HG03565 (cell line): ENCODE data around the gene SSPN.
A peak's percentile ranks its signal among the peaks of the same experiment; 100 is the strongest.

Experiments
- ATAC-seq: cut with Tn5 transposase; IDR thresholded peaks from one replicate; pipeline ENCODE4 v1.9.1; 2021; ENCODE audit warnings: mild to moderate bottlenecking, moderate library complexity; ENCODE audit not compliant: unreplicated experiment

Gene SSPN

DNA sequence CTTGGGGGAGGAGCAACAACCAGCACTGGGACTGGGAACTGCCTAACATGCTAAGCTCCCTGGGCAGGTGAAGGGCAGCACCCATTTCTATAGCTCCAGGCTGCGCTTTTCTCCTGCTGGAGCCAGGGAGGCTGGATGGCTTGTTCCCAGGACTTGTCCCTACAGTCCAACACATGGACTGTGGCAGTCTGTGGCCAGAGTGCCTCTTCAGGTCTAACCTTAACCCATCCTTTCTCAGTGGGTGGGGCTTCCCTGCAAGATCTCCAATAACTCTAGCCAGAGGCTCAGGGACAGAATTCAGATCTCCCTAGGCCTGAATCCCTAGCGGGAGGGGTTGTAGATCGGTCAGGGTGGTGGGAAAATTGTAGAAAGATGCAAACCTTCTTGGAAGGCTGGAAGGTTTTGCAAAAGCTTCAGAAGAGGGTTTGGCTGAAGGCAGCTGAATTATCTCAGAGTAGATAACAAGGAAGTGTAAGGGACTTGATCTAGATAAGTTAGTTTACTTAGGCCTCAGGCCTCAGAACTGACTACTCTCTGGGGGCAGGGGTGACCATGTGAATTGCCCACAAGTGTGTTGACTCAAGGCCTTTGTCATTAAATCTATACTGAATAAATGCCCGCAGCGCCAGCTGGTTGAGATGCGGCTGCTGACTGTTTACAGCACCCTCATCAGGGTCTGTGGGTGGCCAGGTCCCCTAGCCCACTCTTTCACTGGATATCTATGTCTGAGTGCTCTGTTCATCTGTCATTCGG lies 60.7 kb downstream of the SSPN start:
- ATAC-seq = no peak

DNA sequence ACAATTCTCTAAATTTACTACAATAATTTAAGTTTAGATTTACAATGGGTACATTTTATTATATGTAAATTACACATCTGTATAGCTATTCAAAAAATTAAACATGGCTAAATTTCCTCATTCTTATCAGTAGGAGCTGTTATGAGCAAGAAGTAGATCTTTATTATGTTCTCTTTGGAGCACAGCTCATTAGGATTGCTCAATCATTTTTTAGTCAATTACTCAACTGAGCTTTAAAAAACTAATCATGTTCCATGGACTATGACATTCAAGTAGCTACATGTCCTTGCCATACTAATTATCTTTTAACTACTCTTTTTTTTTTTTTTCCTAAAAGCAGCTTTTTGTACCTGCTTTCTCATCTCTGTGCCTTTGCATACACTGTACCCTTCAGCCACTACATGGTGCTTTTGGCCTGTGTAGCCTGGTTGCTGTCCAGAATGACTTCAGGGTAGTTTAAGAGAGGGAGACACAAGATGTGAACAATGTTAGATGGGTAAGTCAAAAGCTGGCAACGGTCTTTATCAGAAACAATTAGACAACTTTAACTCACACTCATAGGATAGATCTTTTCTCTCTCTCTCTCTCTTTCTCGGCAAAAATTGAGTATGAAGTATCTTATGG lies 69.0 kb downstream of the SSPN start:
- ATAC-seq = no peak

DNA sequence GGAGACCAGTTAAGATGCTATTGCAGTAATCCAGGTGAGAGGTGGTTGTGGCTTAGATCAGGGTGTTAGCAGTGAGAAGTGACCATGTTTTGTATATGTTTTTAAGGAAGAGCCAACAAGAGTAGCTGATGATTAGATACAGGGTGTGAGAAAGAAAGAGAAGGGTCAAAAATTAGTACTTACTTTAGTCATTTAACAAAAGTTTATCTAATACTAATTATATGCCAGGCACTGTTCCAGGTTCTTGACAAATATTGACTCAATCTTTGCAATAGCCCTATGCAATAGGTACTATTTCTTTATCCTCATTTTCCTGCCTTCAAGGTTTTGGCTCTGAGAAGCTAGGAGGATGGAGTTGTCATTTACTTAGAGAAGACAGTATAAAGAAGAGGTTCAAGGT lies 70.2 kb downstream of the SSPN start:
- no peak for ATAC-seq

DNA sequence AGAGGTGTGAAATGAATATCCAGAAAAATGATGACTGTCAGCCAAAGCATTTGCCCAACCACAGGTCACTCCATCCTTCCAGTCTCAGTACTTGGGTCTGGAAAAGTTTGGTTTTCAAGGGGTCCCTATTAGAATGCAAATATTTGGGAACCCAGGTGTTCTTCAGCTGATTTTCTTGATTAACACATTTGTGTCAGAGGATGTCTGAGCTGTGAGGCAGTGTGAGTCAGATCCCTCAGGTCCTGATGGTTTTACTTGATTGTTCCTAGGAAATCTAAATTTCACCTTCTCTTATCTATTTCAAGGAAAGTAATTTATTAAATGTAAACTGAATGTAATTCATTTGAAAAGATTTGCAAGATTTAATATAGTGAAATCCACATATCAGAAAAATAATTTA lies 71.5 kb downstream of the SSPN start:
- ATAC-seq = no peak

DNA sequence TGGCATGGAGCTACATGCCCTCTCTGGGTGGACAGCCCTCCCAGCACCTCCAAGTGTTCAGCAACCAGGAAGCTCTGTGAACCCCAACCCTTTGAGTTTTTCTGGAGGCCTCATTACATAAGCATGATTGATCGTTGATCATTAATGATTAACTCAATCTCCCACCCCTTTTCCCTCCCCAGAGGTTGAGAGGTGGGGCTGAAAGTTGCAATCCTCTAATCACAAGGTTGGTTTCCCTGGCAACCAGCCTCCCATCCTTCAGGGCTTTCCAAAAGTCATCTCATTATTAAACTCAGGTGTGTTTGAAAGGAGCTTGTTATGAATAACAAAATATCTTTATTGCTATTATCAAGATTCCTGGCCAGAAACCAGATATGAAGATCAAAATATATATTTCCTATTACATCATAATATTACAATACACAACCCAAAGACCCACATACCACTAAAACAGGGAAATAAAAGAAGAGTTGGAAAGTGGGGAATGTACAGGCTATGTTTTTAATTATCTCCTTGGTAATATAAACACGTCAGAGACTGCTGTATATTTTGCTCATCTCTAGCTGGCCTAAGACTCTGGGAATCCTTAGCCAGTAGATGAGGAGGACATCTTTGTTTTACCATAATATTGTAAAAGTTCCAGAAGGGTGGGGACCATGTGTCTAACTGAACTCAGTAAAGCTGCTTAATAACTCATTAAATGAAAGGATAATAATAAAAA lies 73.6 kb downstream of the SSPN start:
- no peak for ATAC-seq

DNA sequence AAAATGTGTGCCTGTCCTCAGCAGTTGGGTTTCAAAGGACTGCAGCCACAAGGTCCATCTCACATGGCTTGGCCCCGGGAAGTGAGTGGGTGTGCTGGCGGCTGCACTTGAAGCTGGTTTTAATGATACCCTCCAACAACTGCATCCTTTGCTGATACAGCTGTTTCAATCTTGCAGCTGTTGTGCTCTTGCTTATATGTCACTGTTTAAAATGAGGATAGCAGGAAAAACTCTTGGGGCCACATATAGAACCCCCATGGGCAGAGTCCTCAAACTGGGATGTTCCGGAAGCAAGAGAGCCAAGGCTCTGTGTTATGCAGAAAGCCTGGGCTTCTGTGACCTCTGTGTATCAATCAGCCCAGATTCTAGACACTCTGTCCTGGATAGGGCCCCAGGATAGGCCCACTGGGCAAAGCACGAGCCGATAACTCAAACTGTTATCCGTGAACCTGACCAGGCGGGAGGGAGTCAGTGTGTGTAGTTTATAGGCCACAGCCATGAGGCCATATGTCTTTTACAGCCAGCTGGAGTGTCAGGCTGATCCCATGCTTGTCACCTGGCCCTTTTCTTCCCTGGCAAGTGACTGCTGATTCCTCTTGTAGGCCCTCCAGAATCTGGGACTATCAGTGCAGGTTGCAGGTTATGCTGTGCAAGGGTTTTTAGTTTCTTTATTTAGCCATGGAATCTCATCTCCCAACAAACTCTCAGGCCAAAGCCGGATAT lies 74.3 kb downstream of the SSPN start:
- no peak for ATAC-seq

DNA sequence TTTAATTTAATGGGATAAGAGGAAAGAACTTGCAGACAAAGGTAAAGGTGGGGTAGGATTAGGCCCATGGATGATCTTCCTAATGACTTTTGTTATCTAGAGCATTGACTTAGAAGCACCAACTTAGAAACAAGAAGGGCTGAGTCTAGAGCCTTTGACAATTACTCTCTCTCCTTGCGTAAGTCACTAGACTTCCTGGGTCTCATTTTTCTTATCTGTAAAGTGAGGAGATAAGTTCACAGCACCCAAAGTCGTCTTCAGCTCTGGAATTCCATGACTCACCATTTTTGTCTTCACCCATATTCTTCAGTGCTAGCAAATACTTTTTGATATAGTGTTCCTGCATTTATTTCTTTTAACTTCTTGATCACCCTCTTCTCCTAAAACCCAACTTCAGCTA lies 75.7 kb downstream of the SSPN start:
- ATAC-seq = no peak

DNA sequence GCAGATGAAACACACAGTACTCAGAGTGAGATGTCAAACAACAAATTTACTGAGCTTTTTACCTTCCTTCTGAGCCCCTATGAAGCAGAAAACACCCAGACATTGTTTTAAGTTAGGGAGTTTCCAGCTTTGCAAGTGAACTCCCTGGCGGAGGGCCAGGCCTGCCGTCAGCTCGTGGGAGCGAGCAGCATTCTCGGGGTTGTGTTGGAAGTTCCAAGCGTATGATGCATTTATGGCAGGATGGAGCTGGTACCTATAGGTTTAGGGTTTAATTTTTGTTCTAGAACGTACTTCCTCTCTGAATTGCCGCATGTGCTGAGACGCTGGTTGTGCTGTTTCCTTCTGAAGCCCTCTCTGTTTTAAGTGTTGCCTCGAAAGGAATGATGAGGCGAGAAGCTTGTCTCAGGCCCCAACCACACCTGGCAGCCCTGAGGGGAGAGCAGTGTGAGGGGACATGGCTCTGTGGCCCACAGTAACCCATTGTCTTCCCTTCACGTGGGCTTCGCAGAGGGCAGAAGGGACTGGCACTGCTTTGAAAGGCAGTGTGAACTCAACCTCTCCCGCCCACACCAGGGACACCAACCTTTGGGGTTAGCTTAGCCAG lies 76.6 kb downstream of the SSPN start:
- no peak for ATAC-seq

DNA sequence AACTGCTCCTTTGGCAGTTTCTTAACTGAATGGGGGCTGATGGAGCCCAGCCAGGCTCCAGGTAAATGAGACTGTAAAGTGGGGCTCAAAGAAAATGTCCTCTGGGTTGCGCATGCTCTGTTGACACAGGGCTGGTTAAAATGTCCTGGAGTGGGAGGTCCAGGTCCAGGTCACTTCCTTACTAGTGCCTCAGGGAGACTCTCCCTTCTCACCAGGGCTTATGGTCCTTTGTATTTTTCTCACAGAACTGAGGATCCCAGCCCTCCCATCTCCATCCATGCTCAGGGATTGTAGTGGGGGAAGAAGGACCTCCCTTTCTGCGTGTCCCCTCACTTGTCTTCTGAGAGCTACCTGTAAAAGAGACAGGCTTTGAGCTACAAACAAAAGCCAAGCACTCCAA lies 77.5 kb downstream of the SSPN start:
- ATAC-seq = no peak

DNA sequence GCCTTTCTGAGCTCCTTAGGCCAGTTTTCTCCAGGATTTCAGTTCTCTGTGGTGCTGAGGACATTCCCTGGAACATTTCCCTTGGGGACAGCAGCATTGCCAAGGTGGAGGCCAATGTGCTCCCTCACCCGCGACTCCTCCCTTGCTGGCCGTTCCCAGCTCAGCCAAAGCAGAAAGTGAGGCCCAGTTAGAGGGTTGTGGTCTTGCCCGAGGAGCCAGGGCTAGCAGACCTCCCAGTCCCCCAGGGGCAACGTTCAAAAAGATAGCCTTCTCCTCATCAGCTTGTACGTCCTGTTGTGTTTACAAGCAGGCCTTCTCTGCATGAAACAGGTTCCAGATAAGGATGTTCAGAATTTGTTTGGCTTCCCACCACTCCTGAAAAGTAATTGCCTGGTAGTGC lies 78.4 kb downstream of the SSPN start:
- no peak for ATAC-seq

DNA sequence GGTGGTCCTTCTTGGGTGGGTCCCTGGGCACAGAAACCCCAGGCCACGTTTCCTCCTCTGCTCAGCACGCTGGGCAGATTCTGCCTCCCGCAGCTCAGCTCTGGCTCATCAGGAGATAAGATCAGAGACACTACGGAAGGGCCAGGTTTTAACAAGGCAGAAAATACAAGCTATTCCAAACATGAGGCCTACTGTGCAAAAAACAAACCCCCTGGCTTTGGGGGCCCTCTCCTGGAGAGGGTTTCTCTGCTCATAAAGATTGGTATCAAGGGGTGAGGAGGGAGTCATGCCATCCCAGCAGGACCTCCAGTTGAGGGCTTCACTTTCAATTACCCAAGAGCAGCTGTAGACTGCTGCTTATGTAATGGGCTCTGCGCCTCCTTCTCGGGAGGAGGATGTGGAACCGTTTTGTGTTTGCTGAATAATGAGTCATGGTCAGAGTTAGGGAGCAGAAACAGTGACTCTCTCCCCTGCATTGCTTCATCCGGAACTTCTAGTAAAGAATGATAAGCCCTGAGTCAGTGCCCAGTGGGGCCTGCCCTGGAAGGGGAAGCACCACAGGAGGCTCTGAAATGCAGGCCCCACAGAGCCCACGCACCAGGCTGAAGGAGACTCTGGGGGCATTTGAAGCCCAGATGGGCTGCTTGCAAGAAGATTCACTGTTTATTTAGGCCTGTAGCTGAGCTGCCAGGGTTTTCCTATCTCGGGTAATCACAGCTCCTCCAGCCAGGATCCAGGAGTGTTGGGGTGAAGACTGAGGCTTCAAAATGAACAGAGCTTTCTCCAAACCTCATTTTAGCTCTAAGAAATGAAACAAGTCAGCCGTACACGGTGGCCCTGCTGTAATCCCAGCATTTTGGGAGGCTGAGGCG lies 79.3 kb downstream of the SSPN start:
- ATAC-seq = peak; percentile 94

DNA sequence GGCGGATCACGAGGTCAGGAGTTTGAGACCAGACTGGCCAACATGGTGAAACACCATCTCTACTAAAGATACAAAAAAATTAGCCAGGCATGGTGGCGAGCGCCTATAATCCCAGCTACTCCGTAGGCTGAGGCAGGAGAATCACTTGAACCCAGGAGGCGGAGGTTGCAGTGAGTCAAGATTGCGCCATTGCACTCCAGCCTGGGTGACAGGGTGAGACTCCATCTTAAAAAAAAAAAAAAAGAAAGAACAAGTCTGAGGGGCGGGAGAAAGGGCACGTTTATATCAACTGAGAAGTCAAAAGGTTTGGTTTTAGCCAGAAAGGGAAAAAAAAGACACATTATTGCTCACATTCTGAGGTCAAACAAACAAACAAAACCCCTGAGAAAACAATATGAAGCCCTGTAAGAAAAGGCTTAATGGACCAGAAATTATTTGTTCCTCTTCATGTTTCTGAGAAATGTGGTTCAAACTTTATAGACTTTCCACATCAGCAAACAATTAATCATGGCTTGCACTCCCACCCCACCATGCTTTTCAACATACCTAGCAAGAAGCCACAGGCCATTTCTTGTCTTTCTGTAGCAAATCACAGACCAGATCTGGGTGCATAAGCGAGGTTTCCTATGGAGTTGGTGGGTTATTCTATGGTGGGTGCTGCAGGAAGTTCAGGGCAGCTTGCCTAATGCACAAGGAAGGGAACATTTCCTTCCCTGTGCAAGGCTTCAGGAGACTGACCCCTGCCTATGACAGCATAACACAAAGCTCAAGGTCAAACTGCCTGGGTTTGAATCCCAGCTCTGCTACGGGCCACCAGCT lies 80.1 kb downstream of the SSPN start:
- no peak for ATAC-seq

DNA sequence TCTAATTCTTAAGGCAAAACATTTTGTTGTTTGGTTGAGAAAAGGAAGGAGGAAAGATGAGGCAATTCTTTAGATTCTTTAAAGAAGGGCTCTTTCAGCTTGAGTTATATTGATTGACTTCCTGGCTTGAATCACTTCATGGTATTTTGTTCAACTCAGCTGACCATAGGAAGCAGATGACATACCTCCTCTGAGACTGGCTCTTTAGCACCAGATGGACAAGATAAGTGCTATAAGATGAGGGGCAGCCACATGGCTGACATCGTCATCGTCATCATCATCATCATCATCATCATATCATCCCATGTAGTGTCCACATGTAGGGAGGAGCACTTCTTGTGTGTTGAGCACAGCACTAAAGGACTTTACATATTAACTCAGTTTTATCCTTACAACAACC lies 81.3 kb downstream of the SSPN start:
- no peak for ATAC-seq

DNA sequence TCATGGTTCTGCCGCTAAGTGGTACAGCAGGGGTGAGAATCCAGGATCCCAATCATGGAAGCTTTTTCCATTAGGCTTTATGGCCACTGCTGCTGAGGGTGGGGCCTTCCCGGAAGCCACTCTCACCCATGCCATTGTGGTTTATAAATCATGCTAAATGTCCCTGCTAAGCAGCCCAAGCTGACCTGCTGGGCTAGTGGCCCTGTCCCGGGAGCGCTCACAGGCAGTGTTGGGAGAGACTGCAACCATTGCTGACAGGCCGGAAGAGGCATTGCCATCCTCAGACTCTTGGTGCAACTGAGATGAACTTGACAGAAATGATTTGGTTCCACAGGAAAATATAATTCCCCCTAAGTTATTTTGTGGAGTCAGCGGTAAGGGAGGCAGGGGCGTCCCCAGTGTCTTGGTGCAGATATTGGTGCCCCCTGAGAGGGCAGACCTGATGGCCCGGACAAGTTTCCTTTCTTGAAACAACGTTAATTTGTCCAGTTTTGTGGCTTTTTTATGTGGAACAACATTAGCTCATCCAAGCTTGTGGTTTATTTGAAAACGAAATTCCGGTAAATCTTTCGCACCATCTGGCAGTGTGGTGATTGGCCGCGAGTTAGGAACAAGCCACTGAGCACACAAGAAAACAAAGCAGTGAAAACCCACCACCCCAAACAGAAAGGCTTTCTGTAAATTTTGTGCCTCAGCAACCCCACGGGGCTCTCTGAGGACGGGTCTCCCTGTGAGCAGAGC lies 82.3 kb downstream of the SSPN start:
- ATAC-seq = no peak

DNA sequence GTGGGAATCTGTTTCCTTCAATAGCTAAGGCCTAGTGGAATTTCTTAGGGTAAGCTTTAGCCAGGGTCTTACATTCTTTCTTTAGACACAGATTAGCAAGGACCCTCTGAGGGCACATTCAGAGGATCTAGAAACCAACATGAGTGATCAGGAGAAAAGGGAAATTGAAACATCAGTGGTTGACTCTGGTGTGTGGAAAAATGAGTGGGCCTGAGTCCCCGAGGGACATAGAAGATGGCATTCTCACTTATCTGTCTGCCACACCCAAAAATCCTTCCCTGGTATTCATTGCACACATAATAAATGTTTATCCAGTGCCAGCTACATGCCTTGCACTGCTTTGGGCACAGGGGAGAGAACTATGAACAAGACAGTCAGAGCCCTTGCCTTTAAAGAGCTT lies 82.9 kb downstream of the SSPN start:
- ATAC-seq = no peak

DNA sequence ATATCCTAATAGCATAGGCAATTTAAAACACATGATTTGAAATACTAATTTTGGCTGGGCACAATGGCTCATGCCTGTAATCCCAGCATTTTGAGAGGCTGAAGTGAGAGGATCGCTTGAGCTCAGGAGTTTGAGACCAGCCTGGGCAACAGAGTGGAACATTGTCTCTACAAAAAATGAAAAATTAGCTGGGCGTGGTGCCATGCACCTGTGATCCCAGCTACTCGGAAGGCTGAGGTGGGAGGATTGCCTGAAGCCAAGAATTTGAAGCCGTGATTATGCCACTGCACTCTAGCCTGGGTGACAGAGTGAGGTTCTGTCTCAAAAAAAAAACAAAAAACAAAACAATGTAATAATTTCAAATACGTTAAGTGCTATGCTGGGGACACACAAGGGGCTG lies 83.3 kb downstream of the SSPN start:
- no peak for ATAC-seq

DNA sequence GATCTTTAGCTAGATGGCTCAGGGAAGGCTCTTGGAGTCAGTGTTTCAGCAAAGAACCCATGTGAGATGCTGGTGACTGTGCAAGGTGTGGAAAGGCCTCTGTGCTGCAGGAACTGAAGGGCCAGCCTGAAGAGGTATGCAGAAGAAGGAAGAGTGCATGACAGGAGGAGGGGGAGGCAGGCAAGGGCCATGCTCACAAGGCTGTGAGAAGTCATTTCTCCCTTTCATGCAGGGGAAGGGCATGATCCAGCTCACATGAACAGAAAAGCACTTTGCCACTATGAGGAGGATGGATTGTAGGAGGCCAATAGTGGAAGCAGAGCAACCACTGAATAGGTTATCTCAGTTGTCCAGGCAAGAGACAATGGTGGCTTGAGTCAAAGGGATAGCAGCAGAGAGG lies 83.7 kb downstream of the SSPN start:
- ATAC-seq = no peak

DNA sequence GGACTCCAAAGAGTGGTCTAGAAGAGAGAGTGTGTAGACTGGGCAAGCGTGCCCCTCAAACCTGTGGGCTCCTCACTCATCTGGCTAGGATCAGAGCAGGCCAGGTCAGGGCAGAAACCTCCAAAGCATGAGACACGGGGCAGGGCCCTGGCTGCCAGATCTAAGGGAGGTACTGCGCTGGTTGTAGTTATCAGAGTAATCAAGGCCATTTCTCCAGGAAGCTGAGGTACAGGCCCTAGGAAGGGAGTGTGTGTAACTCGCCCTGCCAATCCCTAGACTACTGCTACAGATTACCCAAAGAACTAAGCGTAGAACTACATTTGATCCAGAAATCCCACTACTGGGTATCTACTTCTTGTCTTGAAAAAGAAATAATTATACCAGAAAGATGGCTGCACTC lies 84.5 kb downstream of the SSPN start:
- no peak for ATAC-seq

DNA sequence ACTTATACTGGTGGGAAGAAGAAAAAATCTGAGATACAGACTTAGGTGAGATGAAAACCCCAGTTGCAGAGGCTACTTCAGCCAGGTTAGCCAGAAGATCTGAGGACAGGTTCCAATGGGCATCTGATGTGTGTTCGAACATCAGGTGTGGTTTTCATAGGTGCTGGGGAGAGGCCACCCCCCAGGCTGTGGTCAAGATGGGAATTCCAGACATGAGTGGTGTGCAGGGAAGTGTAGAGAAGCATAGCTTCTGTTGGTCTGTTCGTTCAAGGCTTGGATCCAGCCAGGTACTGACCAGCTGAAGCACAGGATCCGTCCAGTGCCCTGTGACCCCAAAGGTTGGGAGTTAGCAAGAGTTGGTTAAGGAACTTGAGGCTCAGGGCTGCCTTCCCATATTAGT lies 85.5 kb downstream of the SSPN start:
- no peak for ATAC-seq
